Stimulated activated CD4-positive, alpha-beta T cell treated with anti-CD3 and anti-CD28 coated beads, Interleukin-4, amount 100 ng/mL, for 4 hours (primary cell): ENCODE data around the gene CAMSAP3.
A peak's percentile ranks its signal among the peaks of the same experiment; 100 is the strongest.
"Not testable (repeated sequence)": the region's sequence is repeated elsewhere in the genome, so short reads cannot be mapped to it uniquely, and the experiment has no call there.

ENCODE experiments used
- DNase-seq, 2 experiments: peaks; one replicate each; pipeline ENCODE4 v3.0.0-alpha.2; 2020

The CAMSAP3 gene

GRCh38 chr19:7632340-7633203, 36.9 kb downstream of the CAMSAP3 start:
- DNase-seq = no peak

- DNase-seq = no peak
These were observed 38.0 kb downstream of the CAMSAP3 start, which contains the start of gene PCP2 for GRCh38 chr19:7633698-7634097. TSS of gene PCP2 (minus strand) at chr19:7633719. CDS start at chr19:7633457, 262 bp downstream.

- DNase-seq = no peak
These were observed 40.0 kb downstream of the CAMSAP3 start for GRCh38 chr19:7635670-7636069.

- DNase-seq = no peak
These were observed 40.6 kb downstream of the CAMSAP3 start for GRCh38 chr19:7636317-7636690.

GRCh38 chr19:7636691-7637373, 41.2 kb downstream of the CAMSAP3 start, which contains the start of gene STXBP2:
TSS of gene STXBP2 (plus strand) at chr19:7637110. CDS start at chr19:7637150, 40 bp downstream.
- DNase-seq = peak; percentile 88 to 95

GRCh38 chr19:7637374-7638256, 42.0 kb downstream of the CAMSAP3 start:
- DNase-seq = no peak

GRCh38 chr19:7638802-7639465, 43.3 kb downstream of the CAMSAP3 start:
- no peak for DNase-seq

GRCh38 chr19:7639863-7640348, 44.2 kb downstream of the CAMSAP3 start:
- DNase-seq = no peak

GRCh38 chr19:7640803-7641202, 45.1 kb downstream of the CAMSAP3 start:
- no peak for DNase-seq

- DNase-seq = no peak
These were observed 45.9 kb downstream of the CAMSAP3 start for GRCh38 chr19:7641290-7642276.

- DNase-seq = no peak
These were observed 46.8 kb downstream of the CAMSAP3 start for GRCh38 chr19:7642295-7643030.

- DNase-seq = no peak
These were observed 47.4 kb downstream of the CAMSAP3 start for GRCh38 chr19:7643031-7643415.

GRCh38 chr19:7643629-7644549, 48.2 kb downstream of the CAMSAP3 start:
- DNase-seq = not testable (repeated sequence)

GRCh38 chr19:7644550-7644877, 48.9 kb downstream of the CAMSAP3 start:
- DNase-seq = no peak

GRCh38 chr19:7645163-7645562, 49.5 kb downstream of the CAMSAP3 start:
- DNase-seq = no peak

- DNase-seq = no peak
These were observed 50.2 kb downstream of the CAMSAP3 start for GRCh38 chr19:7645656-7646425.

GRCh38 chr19:7646426-7646700, 50.7 kb downstream of the CAMSAP3 start:
- DNase-seq = no peak

- DNase-seq = no peak
These were observed 51.5 kb downstream of the CAMSAP3 start for GRCh38 chr19:7647156-7647555.
